GM21786 (cell line): ENCODE results near the gene JAKMIP2.
A peak's percentile ranks its signal among the peaks of the same experiment; 100 is the strongest.
"Not testable (repeated sequence)": the region's sequence is repeated elsewhere in the genome, so short reads cannot be mapped to it uniquely, and the experiment has no call there.

ENCODE experiments used
- ATAC-seq: cut with Tn5 transposase; IDR thresholded peaks from one replicate; pipeline ENCODE4 v1.9.1; 2021; ENCODE audit not compliant: unreplicated experiment

The JAKMIP2 gene

GRCh38 chr5:147617191-147617606 lies 165.3 kb downstream of the JAKMIP2 start:
- ATAC-seq: no peak

DNA sequence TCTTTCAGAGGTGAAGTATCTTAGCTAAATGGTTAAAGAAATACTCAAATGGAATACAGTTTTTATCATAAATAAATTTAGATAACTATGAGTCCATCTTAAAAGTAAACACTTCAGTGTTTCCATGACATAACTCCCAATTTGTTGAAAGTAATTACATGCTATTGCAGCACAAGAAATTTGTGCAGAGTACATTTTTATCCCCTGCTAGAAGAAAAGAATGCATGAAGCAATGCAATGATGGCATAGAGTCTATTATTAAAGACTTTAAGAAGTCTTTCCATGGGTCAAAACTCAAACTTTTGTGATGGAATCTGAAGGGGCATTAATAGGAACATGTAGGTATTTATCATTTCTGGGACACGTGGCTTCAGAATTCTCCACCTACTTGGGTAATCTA lies 166.1 kb downstream of the JAKMIP2 start:
- no peak for ATAC-seq

- no peak for ATAC-seq
Measured at GRCh38 chr5:147613359-147613758, 169.2 kb downstream of the JAKMIP2 start.

GRCh38 chr5:147611483-147611882 lies 171.0 kb downstream of the JAKMIP2 start:
- ATAC-seq: no peak

- no peak for ATAC-seq
Measured at GRCh38 chr5:147610798-147611197, 171.7 kb downstream of the JAKMIP2 start.

DNA sequence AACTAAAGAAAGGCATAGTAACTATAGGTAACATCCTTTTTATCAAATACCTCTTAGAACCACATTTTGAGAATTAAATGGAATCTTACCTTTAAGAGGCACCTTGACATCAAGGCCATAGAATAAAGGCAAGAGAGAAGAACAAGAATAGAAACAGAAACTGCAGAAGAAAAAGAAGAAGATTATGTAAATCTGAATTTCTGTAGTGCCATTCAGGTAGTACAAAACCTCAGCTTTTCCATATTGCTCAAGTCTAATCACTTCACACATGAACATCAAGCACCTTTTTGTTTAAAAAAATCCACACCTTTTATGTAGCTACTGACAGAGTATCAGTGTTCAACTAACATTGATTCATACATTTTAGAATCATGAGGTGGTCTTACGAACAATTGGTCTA lies 180.9 kb downstream of the JAKMIP2 start:
- ATAC-seq: no peak

DNA sequence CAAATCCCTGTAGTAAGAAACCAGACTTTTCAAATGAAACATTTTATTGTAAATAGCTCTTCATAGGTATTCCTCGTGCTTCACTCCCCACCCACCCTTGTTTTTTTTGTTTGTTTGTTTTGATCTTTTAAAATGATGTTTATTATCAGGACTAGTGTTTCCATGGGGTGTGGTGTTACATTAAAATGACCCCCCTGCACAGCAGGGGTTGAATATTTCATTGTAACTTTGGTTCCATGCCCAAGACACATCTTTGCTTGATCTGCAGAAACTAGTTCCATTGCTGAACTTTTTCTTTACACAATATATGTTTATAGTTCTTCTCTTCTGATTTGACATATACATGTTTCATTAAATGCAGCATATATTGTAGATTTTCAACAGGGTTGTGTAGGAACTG lies 191.4 kb downstream of the JAKMIP2 start:
- ATAC-seq: no peak

DNA sequence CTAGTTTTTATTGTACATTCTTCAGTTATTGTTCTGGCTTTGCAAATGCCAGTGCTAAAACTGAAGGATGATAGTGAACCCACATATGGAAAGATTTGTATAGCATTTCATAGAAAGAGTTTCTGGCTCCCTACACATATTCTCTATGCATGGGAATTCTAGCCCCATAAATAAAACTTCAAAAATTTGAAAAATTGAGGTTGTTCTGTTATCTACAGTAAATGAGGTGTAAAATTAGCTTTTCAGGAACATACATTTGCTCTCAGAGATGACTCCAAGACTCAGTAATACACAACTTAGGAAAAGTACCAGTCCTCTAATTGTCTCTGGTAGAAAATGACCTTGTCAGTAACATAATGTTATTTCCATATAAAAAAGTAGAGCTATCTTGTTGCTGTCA lies 192.4 kb downstream of the JAKMIP2 start:
- ATAC-seq: no peak

- ATAC-seq: no peak
Measured at GRCh38 chr5:147586832-147587231, 195.7 kb downstream of the JAKMIP2 start.

GRCh38 chr5:147586221-147586620 lies 196.3 kb downstream of the JAKMIP2 start:
- no peak for ATAC-seq

- ATAC-seq: not testable (repeated sequence)
Measured at GRCh38 chr5:147582272-147582671, 200.3 kb downstream of the JAKMIP2 start.

GRCh38 chr5:147580418-147580817 lies 202.1 kb downstream of the JAKMIP2 start:
- not testable (repeated sequence) for ATAC-seq

- ATAC-seq: no peak
Measured at GRCh38 chr5:147578228-147579024, 204.1 kb downstream of the JAKMIP2 start.

DNA sequence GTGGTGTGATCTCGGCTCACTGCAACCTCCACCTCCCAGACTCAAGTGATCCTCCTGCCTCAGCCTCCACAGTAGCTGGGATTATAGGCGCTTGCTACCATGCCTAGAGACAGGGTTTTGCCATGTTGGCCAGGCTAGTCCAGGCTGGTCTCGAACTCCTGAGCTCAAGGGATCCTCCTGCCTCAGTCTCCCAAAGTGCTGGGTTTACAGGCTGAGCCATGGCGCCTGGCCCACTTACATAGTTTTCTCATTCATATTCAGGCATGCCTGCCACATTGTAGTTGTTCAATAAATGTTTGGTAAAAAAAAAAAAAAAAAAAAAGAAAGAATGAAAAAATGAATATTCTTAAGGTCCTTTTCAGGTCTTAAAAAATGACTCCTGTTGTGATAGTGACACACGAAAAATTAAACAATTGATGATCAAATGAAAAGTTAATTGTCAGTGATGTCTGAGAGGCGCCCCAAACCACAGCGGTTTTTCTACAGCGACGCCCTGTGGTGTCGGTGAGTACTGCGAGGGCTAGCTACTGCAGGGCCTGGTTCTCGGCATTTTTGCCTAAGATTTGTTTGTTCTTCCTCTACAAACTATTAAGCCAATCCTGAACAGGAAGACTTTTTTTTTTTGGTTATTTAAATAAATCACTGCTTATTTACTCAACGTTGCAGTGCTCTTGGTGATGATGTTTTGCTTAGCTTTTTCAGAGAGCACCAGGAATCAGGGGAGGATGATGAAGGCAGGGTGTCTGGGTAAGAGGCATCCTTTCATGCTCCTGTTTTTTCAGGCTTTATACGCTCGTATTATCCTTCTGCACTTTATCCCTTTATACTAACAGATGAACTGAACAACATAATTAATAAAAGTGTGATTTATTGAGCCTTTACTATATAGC lies 205.6 kb downstream of the JAKMIP2 start:
- ATAC-seq: peak; percentile 76

- ATAC-seq: no peak
Measured at GRCh38 chr5:147575598-147575997, 206.9 kb downstream of the JAKMIP2 start.

GRCh38 chr5:147573211-147573610 lies 209.3 kb downstream of the JAKMIP2 start:
- no peak for ATAC-seq

GRCh38 chr5:147568710-147569406 lies 213.7 kb downstream of the JAKMIP2 start:
- ATAC-seq: no peak

DNA sequence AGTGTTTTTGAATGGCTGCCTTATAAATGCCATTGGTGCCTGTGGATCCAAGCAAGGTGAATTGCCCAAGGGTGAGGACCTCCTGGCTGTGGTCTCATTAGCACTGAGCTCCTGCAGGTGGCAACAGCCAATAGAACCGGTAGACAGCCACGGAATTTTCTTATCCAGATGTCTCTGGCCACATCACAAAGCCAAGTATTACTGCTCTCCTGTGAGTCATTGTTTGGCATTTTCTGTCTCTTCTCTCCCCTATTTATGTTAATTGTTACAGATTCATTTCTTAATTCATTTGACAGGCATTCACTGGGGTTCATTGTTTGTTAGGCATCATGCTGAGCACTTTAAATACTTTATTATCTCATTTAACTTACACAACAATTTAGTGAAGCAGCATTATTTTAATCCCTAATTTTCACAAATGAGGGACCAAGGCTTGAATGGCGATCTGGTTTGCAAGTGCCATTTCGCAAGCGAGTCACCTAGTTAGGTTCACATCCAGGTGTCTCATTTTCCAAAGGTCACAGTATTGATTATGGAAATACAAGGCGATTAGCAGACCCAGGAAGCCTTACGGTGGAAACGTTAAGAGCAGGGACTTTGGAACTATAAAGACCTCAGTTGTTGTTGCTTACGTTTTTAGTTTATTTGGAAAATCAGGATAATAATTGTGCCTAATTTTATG lies 214.5 kb downstream of the JAKMIP2 start:
- no peak for ATAC-seq

DNA sequence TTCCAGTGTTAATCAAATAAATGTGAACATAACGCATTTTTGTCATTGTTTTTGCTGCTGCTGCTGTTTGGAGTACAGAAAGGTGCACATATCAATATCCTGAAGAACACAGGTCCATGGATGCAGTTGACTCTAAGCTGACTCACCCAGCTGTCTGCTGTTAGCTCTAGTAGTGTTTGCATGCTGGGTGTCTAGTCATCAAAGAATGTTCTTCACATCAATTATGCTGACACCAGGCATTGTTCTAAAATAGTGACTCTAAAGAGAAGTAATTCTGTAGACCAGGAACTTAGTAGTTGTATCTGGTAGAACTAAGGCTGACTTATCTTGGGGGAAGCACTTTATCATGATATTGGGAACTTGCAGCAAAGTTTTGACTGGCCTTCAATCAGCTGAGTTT lies 217.0 kb downstream of the JAKMIP2 start:
- ATAC-seq: no peak

DNA sequence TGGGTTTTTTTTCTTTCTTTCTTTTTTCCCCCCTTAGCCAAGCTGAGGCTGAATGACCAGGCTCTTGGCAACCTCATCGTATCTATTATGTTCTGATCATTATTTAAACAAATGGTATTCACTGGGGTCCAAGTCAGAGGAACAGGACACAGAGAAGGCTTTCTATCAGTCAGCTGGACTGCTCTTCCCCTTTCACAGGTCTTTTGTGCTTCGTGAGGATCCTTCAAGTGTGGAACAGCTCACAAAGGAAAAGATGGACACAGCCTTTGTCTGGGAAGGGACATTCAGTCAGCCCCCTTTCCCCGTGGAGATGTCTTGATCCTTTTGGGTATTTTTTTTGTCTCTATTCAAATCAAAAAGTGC lies 218.4 kb downstream of the JAKMIP2 start:
- no peak for ATAC-seq
